ENCODE measurements around the gene PLLP. TPM values are rescaled to one million over a fixed set of nuclear protein-coding genes. Genes with fewer than 3 reads are reported as not detected.
A peak's percentile ranks its signal among the peaks of the same experiment; 100 is the strongest.

Gene PLLP
- polyA plus RNA-seq, 4 donors: 19.4 to 24.4 (median 21.1) TPM

- DNase-seq (ENCODE audit: low read depth in 4 of 4, low spot score in 3 of 4): no peak
These were observed 18.8 kb upstream of the PLLP start for GRCh38 chr16:57303021-57303909.

GRCh38 chr16:57301126-57301817 lies 16.8 kb upstream of the PLLP start:
- no peak for DNase-seq (ENCODE audit: low read depth in 4 of 4, low spot score in 3 of 4)

- peak; percentile 98 to 100 (median 99) for DNase-seq (ENCODE audit: low read depth in 4 of 4, low spot score in 3 of 4)
These were observed 16.1 kb upstream of the PLLP start for GRCh38 chr16:57300387-57301125.

GRCh38 chr16:57299719-57300386 lies 15.4 kb upstream of the PLLP start:
- DNase-seq (ENCODE audit: low read depth in 4 of 4, low spot score in 3 of 4): peak; percentile 84 to 91 (median 89)

GRCh38 chr16:57299009-57299718 lies 14.7 kb upstream of the PLLP start:
- no peak for DNase-seq (ENCODE audit: low read depth in 4 of 4, low spot score in 3 of 4)

GRCh38 chr16:57297856-57298255 lies 13.4 kb upstream of the PLLP start:
- DNase-seq (ENCODE audit: low read depth in 4 of 4, low spot score in 3 of 4): no peak

GRCh38 chr16:57289391-57290257 lies 5.2 kb upstream of the PLLP start:
- no peak for DNase-seq (ENCODE audit: low read depth in 4 of 4, low spot score in 3 of 4)

GRCh38 chr16:57285379-57285778 lies 907 bp upstream of the PLLP start:
- no peak for DNase-seq (ENCODE audit: low read depth in 4 of 4, low spot score in 3 of 4)

GRCh38 chr16:57284952-57285363 lies 486 bp upstream of the PLLP start:
- no peak for DNase-seq (ENCODE audit: low read depth in 4 of 4, low spot score in 3 of 4)

- no peak for DNase-seq (ENCODE audit: low read depth in 4 of 4, low spot score in 3 of 4)
These were observed 588 bp downstream of the PLLP start for GRCh38 chr16:57283959-57284208.

GRCh38 chr16:57283214-57283958 lies 1.1 kb downstream of the PLLP start:
- no peak for DNase-seq (ENCODE audit: low read depth in 4 of 4, low spot score in 3 of 4)

GRCh38 chr16:57282510-57283213 lies 1.8 kb downstream of the PLLP start:
- DNase-seq (ENCODE audit: low read depth in 4 of 4, low spot score in 3 of 4): no peak

GRCh38 chr16:57281791-57282190 lies 2.7 kb downstream of the PLLP start:
- no peak for DNase-seq (ENCODE audit: low read depth in 4 of 4, low spot score in 3 of 4)

GRCh38 chr16:57279780-57280638 lies 4.5 kb downstream of the PLLP start:
- DNase-seq (ENCODE audit: low read depth in 4 of 4, low spot score in 3 of 4): no peak

- DNase-seq (ENCODE audit: low read depth in 4 of 4, low spot score in 3 of 4): no peak
These were observed 6.0 kb downstream of the PLLP start for GRCh38 chr16:57278494-57278893.

GRCh38 chr16:57277586-57277985 lies 6.9 kb downstream of the PLLP start:
- no peak for DNase-seq (ENCODE audit: low read depth in 4 of 4, low spot score in 3 of 4)

- no peak for DNase-seq (ENCODE audit: low read depth in 4 of 4, low spot score in 3 of 4)
These were observed 7.9 kb downstream of the PLLP start for GRCh38 chr16:57276596-57276995.
